Measurements from ENCODE around the gene E2F7. TPM values are rescaled to one million over a fixed set of nuclear protein-coding genes. Genes with fewer than 3 reads are reported as not detected.

Gene E2F7
- total and polyA plus RNA-seq, 2 donors (not counting 3 experiments of a cell fraction or from before 2014, with no cell fraction given): 4.7 to 19.8 TPM

DNA sequence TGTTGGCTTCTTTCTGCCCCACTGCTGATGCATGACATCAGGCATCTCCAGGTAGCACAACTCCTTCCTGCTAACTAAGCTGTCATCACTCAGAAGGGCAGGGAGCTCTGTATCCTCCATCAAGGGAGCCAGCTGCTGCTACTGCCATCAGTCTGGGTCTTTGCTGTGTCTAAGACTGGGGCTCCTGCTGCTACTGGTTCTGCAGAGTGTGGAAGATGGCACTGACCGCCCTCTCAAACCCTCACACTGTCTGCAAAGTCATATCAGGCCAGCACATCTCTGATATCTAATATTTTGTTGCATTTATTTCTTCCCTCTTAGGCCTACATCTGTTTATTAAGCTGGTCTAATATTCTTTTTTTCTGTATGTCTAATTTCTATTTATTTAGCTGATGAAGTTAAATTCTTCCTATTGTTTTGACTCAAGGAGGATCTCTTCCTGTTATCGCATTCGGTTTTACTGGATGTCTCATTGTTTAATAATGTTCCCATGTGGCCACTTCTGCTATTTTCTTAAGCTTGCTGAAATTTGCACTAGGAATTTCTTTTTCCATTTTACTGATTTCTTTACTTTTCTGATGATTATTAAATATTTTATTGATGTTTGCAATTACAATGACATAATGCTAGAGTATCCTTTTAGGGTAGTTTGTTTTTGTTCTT, 7.6 kb upstream of the E2F7 start:
- no peak overlapping the region for H3K9ac ChIP-seq (replicated peaks; ENCODE audit: extremely low read depth, insufficient read depth, low read length)
- FAIRE-seq (no peak), DNase-seq (ENCODE audit: low read depth, low spot score) (no peak)
- no peaks in the 10 kb centered on the region for H3K9me3 ChIP-seq (replicated peaks; ENCODE audit: control insufficient read depth, insufficient read depth, low read length)
- no peaks in the 10 kb centered on the region for H3K36me3 ChIP-seq (ENCODE audit: control insufficient read depth in 2 of 2, extremely low read depth in 1 of 2, insufficient read depth in 2 of 2, low read length in 2 of 2)
- no peaks in the 10 kb centered on the region for H4K20me1 ChIP-seq (replicated peaks; ENCODE audit: control insufficient read depth, extremely low read depth, insufficient read depth, low read length)
- no peaks in the 10 kb centered on the region for H3K4me1 ChIP-seq (ENCODE audit: control insufficient read depth, extremely low read depth, insufficient read depth, low read length)
- H3K4me2 ChIP-seq (ENCODE audit: insufficient read depth, low read length): no peak overlapping the region
- no peaks in the 10 kb centered on the region for H3K9me1 ChIP-seq (replicated peaks; ENCODE audit: control insufficient read depth, extremely low read depth, insufficient read depth, low read length)
- BruUV-seq (replicated peaks): no TSS peak
- CTCF ChIA-PET: interaction anchor here (0.6 to 1.8 kb wide), 3 partner anchors 13 to 80 kb away, joined by 3 to 4 read pairs (median 3); no protein-coding TSS in a partner anchor
- no peak overlapping the region for H3K27ac ChIP-seq (ENCODE audit: insufficient read depth, low read depth, low read length)
- dilution Hi-C loops (cut with MboI; ENCODE audit: extremely low pct_ligation_motif_present, low sequenced_read_pairs): no loop called here
- H2AFZ ChIP-seq (ENCODE audit: low read depth, low read length): no peak overlapping the region
- intact Hi-C loops (cut with micrococcal nuclease): no loop called here
- H3K4me3 ChIP-seq (replicated peaks in 1 of 3; ENCODE audit: insufficient read depth in 1 of 3, low read depth in 1 of 3, low read length in 3 of 3): no peak overlapping the region
- TF ChIP-seq, protein P1, sequence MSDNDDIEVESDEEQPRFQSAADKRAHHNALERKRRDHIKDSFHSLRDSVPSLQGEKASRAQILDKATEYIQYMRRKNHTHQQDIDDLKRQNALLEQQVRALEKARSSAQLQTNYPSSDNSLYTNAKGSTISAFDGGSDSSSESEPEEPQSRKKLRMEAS (IDR thresholded peaks at IDR 0.05; ENCODE audit: insufficient read depth, insufficient read length): no peak
- TF ChIP-seq POLR2AphosphoS5 (IDR thresholded peaks at IDR 0.05; ENCODE audit: insufficient read depth, low read depth, low read length) (no peak), MYC (IDR thresholded peaks at IDR 0.05; ENCODE audit: low read depth, low read length) (no peak)
- H3K27me3 ChIP-seq (ENCODE audit: control insufficient read depth in 2 of 2, insufficient read depth in 2 of 2, low read length in 2 of 2): no peaks in the 10 kb centered on the region
- no peaks in the 10 kb centered on the region for H3K79me2 ChIP-seq (ENCODE audit: control insufficient read depth, insufficient read depth, low read length)
- POLR2A ChIA-PET: no interaction called here

- Histone ChIP-seq H3K36me3 (ENCODE audit: control insufficient read depth in 2 of 2, extremely low read depth in 1 of 2, insufficient read depth in 2 of 2, low read length in 2 of 2) (no peaks in the 10 kb centered on the region), H3K9me3 (replicated peaks; ENCODE audit: control insufficient read depth, insufficient read depth, low read length) (no peaks in the 10 kb centered on the region), H3K9me1 (replicated peaks; ENCODE audit: control insufficient read depth, extremely low read depth, insufficient read depth, low read length) (no peaks in the 10 kb centered on the region), H3K79me2 (ENCODE audit: control insufficient read depth, insufficient read depth, low read length) (no peaks in the 10 kb centered on the region), H3K27me3 (ENCODE audit: control insufficient read depth in 2 of 2, insufficient read depth in 2 of 2, low read length in 2 of 2) (no peaks in the 10 kb centered on the region), H3K4me1 (ENCODE audit: control insufficient read depth, extremely low read depth, insufficient read depth, low read length) (peaks cover 6% of the 10 kb centered on the region), H3K4me2 (ENCODE audit: insufficient read depth, low read length) (no peak overlapping the region), H2AFZ (ENCODE audit: low read depth, low read length) (no peak overlapping the region), H3K4me3 (replicated peaks in 1 of 3; ENCODE audit: insufficient read depth in 1 of 3, low read depth in 1 of 3, low read length in 3 of 3) (no peak overlapping the region), H3K9ac (replicated peaks; ENCODE audit: extremely low read depth, insufficient read depth, low read length) (no peak overlapping the region), H4K20me1 (replicated peaks; ENCODE audit: control insufficient read depth, extremely low read depth, insufficient read depth, low read length) (no peaks in the 10 kb centered on the region), H3K27ac (ENCODE audit: insufficient read depth, low read depth, low read length) (no peak overlapping the region)
- POLR2A ChIA-PET: no interaction called here
- intact Hi-C loops (cut with micrococcal nuclease): no loop called here
- CTCF ChIA-PET: no interaction called here
- TF ChIP-seq EZH2 (IDR thresholded peaks at IDR 0.05; ENCODE audit: borderline replicate concordance, low read depth, low read length, severe bottlenecking): no peak
- TF ChIP-seq FOS (IDR thresholded peaks at IDR 0.05; ENCODE audit: borderline replicate concordance, insufficient read depth, low read length): no peak
- TF ChIP-seq GATA2 (IDR thresholded peaks at IDR 0.05; ENCODE audit: insufficient read depth, insufficient read length, low read depth, low read length): no peak
- TF ChIP-seq, protein P1 (IDR thresholded peaks at IDR 0.05; ENCODE audit: insufficient read depth, insufficient read length): no peak
- no peak for TF ChIP-seq JUN (IDR thresholded peaks at IDR 0.05; ENCODE audit: borderline replicate concordance, insufficient read depth, insufficient read length, low read depth)
- no peak for TF ChIP-seq POLR2AphosphoS5 (IDR thresholded peaks at IDR 0.05; ENCODE audit: insufficient read depth, low read depth, low read length)
- no peak for TF ChIP-seq POLR2A (IDR thresholded peaks at IDR 0.05; ENCODE audit: low read depth, low read length)
- TF ChIP-seq, protein P2, sequence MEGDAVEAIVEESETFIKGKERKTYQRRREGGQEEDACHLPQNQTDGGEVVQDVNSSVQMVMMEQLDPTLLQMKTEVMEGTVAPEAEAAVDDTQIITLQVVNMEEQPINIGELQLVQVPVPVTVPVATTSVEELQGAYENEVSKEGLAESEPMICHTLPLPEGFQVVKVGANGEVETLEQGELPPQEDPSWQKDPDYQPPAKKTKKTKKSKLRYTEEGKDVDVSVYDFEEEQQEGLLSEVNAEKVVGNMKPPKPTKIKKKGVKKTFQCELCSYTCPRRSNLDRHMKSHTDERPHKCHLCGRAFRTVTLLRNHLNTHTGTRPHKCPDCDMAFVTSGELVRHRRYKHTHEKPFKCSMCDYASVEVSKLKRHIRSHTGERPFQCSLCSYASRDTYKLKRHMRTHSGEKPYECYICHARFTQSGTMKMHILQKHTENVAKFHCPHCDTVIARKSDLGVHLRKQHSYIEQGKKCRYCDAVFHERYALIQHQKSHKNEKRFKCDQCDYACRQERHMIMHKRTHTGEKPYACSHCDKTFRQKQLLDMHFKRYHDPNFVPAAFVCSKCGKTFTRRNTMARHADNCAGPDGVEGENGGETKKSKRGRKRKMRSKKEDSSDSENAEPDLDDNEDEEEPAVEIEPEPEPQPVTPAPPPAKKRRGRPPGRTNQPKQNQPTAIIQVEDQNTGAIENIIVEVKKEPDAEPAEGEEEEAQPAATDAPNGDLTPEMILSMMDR (IDR thresholded peaks at IDR 0.05; ENCODE audit: extremely low read depth in 1 of 2, insufficient read depth in 1 of 2, low read depth in 1 of 2, low read length in 2 of 2): no peak
- TF ChIP-seq MYC (IDR thresholded peaks at IDR 0.05; ENCODE audit: low read depth, low read length): no peak
- no peak for DNase-seq (ENCODE audit: low read depth, low spot score)
- FAIRE-seq: no peak
- BruUV-seq (replicated peaks): no TSS peak
- dilution Hi-C loops (cut with MboI; ENCODE audit: extremely low pct_ligation_motif_present, low sequenced_read_pairs): no loop called here
These were observed 5.6 kb upstream of the E2F7 start for GRCh38 chr12:77070800-77071449.
